HG03196 (cell line): ENCODE measurements around the gene ADAMTSL3.
"Not testable (repeated sequence)": the region's sequence is repeated elsewhere in the genome, so short reads cannot be mapped to it uniquely, and the experiment has no call there.

Experiments used
- ATAC-seq: cut with Tn5 transposase; IDR thresholded peaks from one replicate; pipeline ENCODE4 v1.9.1; 2021; ENCODE audit not compliant: unreplicated experiment

Gene ADAMTSL3

DNA sequence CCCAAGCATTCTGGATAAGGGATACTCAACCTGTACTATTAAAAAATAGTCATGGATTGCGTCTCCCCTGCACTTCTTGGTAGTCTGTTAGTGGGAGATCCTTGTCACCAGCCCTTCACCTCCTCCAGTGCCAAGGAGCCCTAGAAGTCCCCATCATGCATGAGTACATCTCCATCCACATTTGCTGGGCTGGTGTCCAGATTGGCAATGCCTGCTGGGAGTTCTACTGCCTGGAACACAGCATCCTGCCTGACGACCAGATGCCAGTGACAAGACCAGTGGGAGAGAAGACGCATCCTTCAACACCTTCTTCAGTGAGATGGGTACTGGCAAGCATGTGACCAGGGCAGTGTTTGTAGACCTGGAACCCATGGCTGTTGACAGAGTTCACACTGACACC is 85.7 kb downstream of the ADAMTSL3 start:
- ATAC-seq = no peak

DNA sequence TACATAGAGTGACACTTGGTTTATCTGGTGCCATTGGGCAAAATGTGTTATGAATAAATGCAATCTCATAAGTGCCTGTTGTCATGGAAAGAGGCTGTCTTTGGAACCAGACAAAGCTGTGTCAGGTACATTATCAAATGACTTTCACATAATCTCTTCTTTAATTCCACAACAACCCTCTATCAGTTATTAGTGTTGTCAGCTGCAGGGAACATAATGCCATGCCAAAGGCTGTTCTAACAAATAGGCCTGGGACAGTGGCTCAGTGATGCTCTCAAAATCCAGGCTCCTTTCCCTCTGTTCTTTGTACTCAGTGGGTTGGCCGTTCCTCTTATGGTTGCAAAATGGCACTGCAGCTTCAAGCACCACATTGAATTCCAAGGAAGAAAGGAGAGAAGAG is 91.8 kb downstream of the ADAMTSL3 start:
- no peak for ATAC-seq

DNA sequence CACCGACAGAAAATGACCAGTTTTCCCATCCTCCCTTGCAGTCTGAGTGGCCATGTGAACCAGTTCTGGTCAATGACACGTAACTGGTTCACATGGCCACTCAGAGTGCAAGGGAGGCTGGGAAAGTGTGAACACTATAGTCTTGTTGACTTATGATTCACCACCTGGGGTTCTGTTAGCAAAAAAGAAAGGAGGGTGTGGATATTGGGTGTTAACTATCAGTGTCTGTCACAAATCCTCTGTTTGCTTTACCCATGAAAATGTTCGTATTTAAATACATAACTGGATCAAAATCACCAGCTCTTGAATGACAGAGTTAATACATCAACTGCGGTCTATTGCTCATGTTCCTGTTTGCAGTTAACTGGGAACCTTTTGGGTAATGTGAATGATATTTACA is 92.3 kb downstream of the ADAMTSL3 start:
- ATAC-seq = no peak

DNA sequence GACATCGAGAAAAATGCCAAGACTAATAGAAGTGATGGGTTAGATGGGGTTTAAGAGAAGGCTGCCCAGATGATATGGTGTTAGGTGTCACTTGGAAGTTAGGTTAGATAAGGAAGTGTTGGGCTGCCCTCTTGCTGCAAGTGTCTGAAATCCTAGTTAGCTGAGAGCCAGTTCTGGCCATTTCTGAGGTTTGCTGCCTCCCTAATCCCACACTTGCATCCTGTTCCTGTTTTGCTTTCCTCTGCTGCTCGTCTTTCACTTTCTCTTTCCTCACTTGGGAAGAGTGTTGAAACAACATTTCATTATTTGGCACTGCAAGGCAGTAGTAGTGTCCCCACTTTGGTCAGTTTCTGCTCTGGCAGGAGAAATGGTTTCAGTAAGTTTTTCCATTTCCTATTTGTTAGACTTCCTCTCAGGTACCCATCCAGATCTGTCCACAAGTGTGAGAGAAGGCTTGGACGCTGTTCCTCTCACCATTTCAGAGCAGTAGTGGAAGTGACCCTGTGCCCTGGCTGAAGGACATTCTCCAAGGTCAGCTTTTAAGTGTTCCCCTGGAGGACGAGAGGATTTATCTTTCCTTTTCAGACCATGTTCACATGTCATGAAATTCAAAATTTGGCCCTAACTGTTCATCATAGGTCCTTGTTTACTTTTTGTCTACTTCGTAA is 93.3 kb downstream of the ADAMTSL3 start:
- ATAC-seq = no peak

DNA sequence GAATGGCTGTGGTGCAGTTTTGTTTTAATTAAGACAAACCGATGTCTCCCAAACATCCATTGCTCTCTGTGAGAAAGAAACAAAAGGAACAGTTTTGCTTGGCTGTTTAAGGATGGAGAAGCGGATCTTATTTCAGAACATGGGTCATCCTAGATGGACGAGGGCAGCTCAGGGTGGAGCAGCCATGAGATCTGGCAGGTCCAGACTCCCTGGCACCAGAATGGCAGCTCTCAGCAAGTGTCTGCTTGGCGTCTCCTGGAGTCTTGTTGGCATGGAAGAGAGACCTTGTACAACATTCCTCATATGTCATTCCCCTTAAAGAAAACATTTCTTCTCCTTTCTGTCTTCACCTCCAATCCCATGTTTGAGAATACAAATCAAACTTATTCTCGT is 93.8 kb downstream of the ADAMTSL3 start:
- no peak for ATAC-seq

DNA sequence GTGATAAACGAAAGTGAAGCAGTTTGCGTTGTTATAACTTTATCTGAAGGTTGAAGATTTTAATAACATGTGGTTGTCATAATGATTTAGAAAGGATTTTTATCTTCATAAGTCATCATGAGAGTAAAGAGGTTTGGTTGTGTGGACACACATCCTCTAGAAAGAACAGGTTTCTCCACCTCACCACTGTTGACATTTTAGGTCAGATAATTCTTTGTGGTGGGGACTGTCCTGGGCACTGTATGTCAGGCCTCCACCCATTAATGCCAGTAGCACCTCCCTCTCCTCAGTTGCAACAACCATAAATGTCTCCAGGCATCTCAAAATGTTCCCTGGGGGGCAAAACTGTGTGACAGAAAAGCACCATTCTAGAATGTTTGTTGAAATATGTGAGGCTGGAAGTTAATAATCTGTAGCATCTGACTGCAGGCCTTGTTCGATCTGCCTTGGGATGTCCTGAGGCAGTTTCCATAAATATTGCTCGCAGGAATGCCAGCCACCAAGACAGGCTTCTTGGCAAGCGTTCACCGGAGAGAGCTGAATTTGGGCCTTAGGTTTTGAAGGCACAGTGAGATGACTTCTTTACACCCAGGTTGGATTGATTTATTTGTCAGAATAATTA is 100.1 kb downstream of the ADAMTSL3 start:
- no peak for ATAC-seq

DNA sequence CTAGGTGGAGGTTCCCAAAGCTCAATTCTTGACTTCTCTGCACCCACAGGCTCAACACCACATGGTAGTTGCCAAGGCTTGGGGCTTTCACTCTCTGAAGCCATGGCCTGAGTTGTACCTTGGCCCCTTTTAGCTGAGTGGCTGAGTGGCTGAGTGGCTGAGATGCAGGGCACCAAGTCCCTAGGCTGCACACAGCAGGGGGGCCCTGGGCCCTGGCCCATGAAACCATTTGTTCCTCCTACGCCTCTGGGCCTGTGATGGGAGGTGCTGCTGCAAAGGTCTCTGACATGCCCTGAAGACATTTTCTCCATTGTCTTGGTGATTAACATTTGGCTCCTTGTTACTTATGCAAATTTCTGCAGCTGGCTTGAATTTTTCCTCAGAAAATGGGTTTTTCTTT is 103.4 kb downstream of the ADAMTSL3 start:
- ATAC-seq = not testable (repeated sequence)

DNA sequence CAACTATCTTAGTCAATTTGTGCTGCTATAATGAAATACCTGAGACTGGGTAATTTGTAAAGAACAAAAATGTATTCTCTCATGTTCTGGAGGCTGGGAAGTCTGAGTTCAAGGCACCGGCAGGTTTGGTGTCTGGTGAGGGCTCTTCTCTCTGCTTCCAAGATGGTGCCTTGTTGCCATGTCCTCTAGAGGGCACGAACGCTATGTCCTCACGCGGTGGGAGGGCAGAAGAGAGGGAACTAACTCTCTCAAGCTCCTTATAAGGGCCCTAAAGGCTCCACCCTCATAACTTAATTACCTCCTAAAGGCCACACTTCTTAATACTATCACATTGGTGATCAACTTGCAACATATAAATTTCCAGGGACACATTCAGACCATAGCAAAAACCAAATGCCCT is 108.4 kb downstream of the ADAMTSL3 start:
- no peak for ATAC-seq

DNA sequence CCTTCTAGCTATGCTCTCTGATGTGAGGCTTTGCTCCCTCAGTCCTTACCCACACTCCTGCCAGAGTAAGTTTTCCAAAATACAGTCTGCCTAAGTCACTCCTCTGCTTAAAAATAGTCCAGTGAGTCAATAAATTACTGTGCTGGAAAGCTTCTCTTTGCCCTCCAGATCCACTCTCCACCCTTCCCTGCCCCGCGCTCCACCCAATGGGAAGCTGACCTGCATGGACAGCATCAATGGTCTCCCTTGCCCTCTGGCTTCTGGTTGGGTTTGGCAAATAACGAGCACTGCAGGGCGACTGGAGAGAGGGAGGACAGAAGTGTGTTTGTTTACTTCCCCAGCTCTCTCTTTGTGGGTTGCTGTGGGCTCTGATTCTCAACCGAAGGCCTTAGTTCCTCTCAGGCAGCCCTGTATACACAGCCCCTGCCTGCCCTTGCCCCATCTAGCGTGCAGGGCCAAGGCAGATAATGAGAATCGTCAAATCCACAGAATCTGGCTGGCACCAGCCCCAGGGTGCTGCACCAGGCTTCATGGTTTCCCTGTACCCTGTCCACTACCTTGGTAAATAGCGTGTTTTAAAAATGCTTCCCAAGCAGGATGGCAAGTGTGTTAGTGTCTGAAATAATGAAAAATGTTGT is 110.4 kb downstream of the ADAMTSL3 start:
- ATAC-seq = no peak

DNA sequence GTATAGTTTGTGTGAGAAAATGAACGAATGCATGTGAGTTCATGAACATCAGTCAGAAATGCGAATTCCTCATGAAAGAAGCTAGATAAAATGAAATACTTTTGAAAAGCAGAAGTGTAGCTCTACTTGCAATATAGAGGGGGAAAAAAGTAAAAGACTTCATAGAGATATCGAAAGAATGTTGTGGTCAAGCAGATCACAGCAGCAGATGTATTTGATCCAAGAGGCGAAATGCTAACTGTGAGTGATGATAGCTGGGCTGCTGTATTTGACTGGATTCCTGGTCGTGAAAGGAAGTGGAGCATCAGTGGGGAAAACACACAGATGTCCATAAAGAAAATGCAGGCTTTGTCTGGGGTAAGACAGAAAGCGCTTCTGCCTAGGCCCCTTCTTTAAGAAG is 112.4 kb downstream of the ADAMTSL3 start:
- ATAC-seq = no peak

DNA sequence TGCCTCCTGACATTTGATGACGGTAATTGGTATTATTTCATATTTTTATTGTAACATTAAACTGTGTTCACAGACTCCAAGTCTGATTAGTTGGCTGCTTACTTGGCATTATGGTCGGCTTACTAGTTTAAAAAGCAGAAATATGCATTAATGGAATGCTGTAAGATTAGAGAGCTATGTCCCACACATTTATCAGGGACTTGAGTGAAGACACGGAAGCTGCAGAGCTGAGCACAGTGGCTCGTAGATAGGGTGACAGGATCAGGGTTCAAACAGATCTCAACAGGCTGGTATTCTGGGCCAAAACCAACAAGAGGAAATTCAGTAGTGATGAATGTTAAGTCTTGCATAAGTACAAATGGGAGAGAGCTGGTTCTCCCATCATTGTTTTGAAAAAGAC is 113.8 kb downstream of the ADAMTSL3 start:
- no peak for ATAC-seq

DNA sequence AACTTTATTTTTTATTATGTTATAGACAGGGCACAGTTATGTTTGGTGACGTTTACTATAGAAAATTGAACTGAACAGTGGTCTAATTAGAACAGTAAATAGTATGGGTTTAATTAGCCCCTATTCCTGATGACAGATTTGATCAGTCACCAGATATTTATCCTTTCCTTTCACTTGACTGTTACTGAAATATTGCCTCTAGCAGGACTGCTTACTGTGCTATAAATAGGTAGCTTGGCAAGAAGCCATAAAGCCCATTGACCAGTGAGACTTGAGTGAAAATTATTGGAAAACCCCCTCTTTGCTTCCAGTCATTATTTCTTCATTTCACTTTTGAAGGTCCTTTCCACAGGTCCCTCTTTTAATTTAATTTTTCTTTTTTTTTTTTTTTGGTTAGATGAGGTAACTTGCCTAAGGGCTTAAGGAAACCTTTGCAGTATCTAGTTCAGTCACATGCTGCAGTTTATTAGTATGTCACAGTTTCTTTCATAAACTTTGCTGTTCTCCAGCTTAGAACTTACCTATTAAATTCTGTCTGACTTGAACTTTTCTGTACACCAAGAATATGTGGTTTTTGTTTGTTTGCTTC is 115.6 kb downstream of the ADAMTSL3 start:
- ATAC-seq = no peak

DNA sequence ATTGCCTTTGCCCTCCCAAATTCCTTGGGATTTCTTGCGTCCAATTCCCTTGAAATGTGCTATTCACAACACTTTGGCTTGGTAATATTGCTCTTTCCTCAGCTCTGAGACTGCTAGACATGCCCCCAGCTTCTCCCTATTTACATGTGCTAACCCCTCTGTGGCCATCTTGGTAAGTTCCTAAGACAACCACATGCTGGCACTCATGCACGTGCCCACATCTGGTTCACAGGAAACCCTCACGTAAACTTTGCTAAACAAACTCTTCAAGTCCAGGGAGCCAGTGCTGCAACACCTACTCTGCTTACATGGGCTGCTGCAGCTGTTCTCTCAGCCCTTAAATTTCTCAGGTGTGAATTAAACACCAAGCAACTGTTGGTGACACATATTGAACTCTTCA is 121.8 kb downstream of the ADAMTSL3 start:
- no peak for ATAC-seq

DNA sequence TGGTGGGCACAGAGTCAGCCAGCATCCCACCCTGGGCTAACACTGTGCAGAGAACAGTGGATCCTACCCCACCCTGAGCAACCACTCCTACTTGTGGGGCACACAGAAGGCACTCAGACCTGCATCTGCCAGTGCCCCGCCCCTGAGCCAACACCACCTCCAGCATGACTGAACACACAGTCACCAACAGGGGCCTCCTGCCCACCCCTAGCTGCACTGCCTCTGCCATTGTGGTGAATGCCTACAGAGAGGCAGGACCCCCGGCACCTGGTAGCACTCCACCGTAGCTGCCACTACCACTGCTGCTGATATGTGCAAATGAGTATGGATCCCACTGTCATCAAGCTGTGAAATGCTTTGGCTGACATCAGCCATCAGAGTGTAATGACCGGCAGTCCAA is 123.1 kb downstream of the ADAMTSL3 start:
- ATAC-seq = no peak

DNA sequence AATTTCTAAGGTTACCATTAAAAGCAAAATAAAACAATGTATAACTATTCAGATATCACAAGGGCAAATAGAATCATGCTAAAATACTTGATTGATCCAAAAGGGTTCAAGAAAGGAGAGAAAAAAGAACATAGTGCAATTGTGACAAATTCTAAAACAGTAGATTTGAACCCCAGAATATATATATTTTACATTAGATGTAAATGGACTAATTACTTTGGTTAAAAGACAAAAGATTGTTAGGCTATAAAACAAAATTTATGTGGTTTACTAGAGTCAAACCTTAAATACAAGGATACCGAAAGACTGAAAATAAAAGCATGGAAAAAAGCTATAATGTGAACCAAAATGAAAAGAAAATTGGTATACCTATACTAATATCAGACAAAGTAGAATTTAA is 129.3 kb downstream of the ADAMTSL3 start:
- no peak for ATAC-seq

DNA sequence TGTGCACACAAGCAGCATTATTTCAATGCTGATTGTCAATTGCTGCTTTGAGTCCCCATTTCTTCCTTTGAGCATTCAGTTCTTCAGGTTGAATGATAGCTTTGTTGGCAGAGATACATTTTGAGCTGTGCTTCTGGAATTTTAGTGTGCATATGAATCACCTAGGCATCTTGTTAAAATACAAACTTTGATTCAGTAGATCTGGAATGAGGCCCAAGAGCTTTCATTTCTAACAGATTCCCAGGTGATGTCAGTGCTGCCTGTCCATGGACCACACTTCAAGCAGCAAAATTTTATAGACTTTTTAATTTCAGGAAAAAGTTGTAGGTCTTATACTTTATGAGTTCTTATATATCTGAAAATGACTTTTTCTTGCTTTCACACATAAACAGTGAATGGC is 131.1 kb downstream of the ADAMTSL3 start:
- no peak for ATAC-seq

DNA sequence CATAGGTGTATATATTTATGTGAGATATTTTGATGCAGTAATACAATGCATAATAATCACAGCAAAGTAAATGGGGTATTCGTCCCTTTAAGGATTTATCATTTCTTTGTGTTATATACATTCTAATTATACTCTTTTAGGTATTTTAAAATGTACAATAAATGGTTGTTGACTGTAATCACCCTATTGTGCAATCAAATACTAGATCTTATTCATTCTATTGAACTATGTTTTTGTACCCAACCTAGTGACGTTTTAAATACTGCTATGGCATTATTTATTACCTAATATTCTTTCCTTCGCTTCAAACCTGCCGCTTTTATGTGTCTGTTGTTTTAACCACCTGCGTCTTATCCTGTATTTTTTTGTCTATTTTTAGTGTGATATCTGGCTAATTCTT is 132.4 kb downstream of the ADAMTSL3 start:
- no peak for ATAC-seq

DNA sequence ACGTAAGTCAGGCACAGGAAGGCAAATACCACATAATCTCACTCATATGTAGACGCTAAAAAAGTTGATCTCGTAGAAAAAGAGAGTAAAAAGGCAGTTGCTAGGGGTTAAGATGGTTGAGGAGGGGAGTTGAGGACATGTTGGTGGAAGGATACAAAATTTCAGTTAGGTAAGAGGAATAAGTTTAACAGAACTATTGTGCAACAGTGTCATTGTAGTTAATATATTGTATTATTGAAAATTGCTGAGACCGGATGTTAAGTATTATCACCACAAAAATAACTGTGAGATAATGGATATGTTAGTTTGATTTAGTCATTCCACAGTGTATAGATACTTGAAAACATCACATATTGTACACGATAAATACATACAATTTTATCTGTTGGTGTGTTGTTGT is 139.1 kb downstream of the ADAMTSL3 start:
- no peak for ATAC-seq

DNA sequence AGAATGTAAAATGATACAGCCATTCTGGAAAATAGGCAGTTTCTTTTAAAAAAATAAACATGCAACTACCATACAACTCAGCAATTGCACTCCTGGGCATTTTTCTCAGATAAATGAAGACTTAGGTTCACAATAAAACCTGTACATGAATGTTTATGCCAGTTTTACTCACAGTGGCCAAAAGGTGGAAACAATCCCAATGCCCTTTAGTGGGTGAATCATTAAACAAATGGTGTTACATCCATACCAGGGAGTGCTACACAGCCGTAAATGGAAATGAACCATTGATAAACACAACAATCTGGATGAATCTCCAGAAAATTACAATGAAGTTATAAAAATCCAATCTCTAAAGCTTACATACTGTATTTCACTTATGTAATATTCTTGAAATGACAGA is 140.3 kb downstream of the ADAMTSL3 start:
- no peak for ATAC-seq

DNA sequence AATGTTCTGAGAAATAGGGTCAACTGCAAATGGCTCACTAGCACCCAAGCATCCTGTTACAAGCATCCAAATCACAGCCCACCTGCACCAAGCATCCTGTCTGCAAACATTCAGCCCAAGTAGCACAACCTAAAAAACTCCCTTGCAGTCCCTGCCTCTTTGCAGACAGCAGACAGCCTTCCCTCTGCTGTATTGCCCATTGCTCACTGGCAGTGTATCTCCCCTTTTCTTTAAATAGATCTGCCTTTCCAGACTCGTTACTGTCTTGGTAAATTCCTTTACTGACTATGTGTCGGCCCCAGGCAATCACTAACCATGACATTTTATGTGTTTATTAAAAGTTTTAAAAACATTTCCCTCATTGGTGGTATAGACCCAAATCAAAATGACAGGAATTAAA is 155.4 kb downstream of the ADAMTSL3 start:
- ATAC-seq = no peak

DNA sequence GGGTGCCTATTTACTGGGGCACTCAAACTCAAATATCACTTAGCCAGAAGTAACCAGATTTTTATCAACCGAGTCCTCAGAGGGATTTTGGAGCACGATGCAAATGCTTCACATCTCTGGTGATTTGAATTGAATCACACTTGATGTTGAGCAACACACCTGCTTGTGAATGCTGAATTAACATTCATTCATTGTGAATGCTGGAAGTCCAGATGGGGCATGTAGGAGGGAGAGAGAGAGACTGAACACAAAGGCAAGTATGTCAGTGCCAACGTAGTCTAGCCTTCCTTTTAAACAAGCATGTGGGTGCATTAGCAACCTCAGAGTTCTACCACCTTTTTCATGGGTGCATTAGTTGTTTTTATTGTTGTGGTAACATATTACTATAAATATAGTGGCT is 156.2 kb downstream of the ADAMTSL3 start:
- ATAC-seq = no peak

DNA sequence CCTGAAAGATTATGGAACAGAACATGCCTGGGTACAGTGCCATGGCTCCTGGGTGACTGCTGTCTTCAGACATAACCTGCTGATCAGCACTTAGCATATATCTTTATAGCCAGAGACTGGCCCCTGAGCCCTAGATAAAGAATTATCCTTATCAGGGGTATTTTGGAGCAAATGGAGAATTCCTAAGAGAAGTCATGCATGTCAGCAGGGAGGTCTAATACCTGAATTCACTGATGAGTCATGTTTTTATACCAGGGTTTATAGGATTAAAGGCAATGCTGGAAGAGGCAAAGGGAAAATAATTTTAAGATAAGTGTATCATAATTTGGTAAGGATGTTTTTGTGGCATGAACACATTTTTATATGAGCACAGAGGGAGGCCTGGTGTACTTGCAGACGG is 159.8 kb downstream of the ADAMTSL3 start:
- no peak for ATAC-seq
